ENCODE results near the gene PKD2L1. TPM values are rescaled to one million over a fixed set of nuclear protein-coding genes. Genes with fewer than 3 reads are reported as not detected.

PKD2L1 gene
- total RNA-seq, 2 donors from 2014 or later, result not detected

Other genes starting within 250 kb of the PKD2L1 start
- not detected for gene CPN1, start 248.4 kb downstream of the PKD2L1 start, total RNA-seq
- gene ERLIN1, start 144.2 kb downstream of the PKD2L1 start, total RNA-seq, result 10 to 100 TPM; 17.3 to 20.0 TPM
- gene CHUK, start 100.6 kb downstream of the PKD2L1 start, total RNA-seq, result 10 to 100 TPM; 18.3 to 20.8 TPM
- 10 to 100 TPM; 13.0 to 18.9 TPM for gene CWF19L1, start 62.6 kb downstream of the PKD2L1 start, total RNA-seq
- gene BLOC1S2, start 43.5 kb downstream of the PKD2L1 start, total RNA-seq, result 10 to 100 TPM; 23.6 to 24.6 TPM
- gene SCD, start 17.0 kb upstream of the PKD2L1 start, total RNA-seq, result 10 to 100 TPM in 1 of 2 donors, 1 to 10 TPM in 1; 7.7 to 14.9 TPM
- not detected for gene WNT8B, start 132.8 kb upstream of the PKD2L1 start, total RNA-seq
- gene SEC31B, start 189.6 kb upstream of the PKD2L1 start, total RNA-seq, result 1 to 10 TPM; 7.0 to 9.5 TPM
- 100 to 1,000 TPM; 139 to 152 TPM for gene NDUFB8, start 199.6 kb upstream of the PKD2L1 start, total RNA-seq
- gene HIF1AN, start 205.7 kb upstream of the PKD2L1 start, total RNA-seq, result 10 to 100 TPM; 30.8 to 40.0 TPM